HG02884 (cell line): ENCODE results near the gene LILRA6.
"Not testable (repeated sequence)": the region's sequence is repeated elsewhere in the genome, so short reads cannot be mapped to it uniquely, and the experiment has no call there.

ENCODE experiments used
- ATAC-seq: cut with Tn5 transposase; IDR thresholded peaks from one replicate; pipeline ENCODE4 v1.9.1; 2021; ENCODE audit warnings: mild to moderate bottlenecking, moderate library complexity; ENCODE audit not compliant: unreplicated experiment

Gene LILRA6

GRCh38 chr19:54239491-54240371 is 2.9 kb downstream of the LILRA6 start:
- ATAC-seq, result not testable (repeated sequence)

- ATAC-seq, result no peak
Observed at GRCh38 chr19:54233941-54234340, 8.6 kb downstream of the LILRA6 start.

GRCh38 chr19:54231077-54231931 is 11.3 kb downstream of the LILRA6 start:
- no peak for ATAC-seq

- ATAC-seq, result no peak
Observed at GRCh38 chr19:54230031-54230430, 12.6 kb downstream of the LILRA6 start.

GRCh38 chr19:54229146-54229545 is 13.4 kb downstream of the LILRA6 start:
- no peak for ATAC-seq

- ATAC-seq, result not testable (repeated sequence)
Observed at GRCh38 chr19:54224619-54225018, 18.0 kb downstream of the LILRA6 start.

- not testable (repeated sequence) for ATAC-seq
Observed at GRCh38 chr19:54223937-54224281, 18.7 kb downstream of the LILRA6 start.

GRCh38 chr19:54223277-54223936 is 19.2 kb downstream of the LILRA6 start:
- ATAC-seq, result not testable (repeated sequence)

- not testable (repeated sequence) for ATAC-seq
Observed at GRCh38 chr19:54222474-54223276, 19.9 kb downstream of the LILRA6 start, which contains the start of gene LILRB3. Gene LILRB3 (minus strand): TSS chr19:54223007. CDS start chr19:54222976, 31 bp downstream.

GRCh38 chr19:54221947-54222346 is 20.6 kb downstream of the LILRA6 start:
- ATAC-seq, result not testable (repeated sequence)

GRCh38 chr19:54219702-54220101 is 22.9 kb downstream of the LILRA6 start:
- not testable (repeated sequence) for ATAC-seq

- no peak for ATAC-seq
Observed at GRCh38 chr19:54218960-54219661, 23.5 kb downstream of the LILRA6 start.

- ATAC-seq, result no peak
Observed at GRCh38 chr19:54218259-54218658, 24.3 kb downstream of the LILRA6 start.

GRCh38 chr19:54217517-54218247 is 24.9 kb downstream of the LILRA6 start:
- not testable (repeated sequence) for ATAC-seq

- no peak for ATAC-seq
Observed at GRCh38 chr19:54216869-54217268, 25.7 kb downstream of the LILRA6 start.

GRCh38 chr19:54214734-54215133 is 27.9 kb downstream of the LILRA6 start:
- ATAC-seq, result not testable (repeated sequence)

- not testable (repeated sequence) for ATAC-seq
Observed at GRCh38 chr19:54214217-54214616, 28.4 kb downstream of the LILRA6 start.

GRCh38 chr19:54211235-54211634 is 31.4 kb downstream of the LILRA6 start:
- no peak for ATAC-seq
